GM21723 (cell line): Measurements from ENCODE around the gene LY86.

Source experiments
- ATAC-seq: cut with Tn5 transposase; IDR thresholded peaks from one replicate; pipeline ENCODE4 v1.9.1; 2021; ENCODE audit warnings: mild to moderate bottlenecking, moderate library complexity; ENCODE audit not compliant: unreplicated experiment

Gene LY86

DNA sequence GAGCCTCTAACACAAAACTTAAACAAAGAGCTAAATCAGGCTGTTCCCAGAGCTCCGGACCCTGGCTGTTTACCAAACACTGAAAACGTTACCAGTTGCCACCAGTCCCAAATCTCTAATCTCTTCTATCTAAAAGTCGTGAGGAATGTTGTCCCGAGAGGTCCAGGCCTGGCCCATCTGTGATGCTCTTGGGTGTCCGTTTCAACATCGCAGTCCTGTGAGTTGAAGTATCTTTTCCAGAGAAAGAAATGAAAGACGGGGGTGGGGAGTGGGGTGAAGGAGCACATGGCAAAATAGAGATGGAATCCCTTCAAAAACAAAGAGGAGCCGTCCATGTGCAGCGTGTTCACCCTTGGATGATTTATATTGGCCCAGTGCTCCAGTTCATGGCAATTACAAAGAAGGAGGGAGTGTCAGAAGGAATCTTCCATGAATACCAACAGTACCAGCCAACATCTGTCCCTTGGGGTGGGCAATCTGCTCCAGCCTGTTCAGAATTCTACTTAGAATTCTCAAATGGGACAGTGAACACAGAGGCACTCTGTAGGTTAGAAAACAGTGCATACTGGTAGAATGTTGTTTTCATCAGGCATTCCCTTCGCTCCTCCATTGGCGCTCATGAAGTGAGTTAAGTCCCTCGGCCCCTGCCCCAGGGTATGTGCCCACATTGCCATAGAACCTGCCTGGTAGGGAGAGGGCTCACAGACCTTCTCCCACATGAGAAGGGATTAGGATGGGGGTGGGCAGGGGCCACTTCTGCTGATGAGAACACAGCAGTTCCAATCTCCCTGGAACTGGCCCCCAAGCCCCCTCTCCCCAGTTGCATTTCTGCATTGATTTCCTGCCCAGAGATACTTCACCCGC, 112.1 kb downstream of the LY86 start:
- no peak for ATAC-seq

DNA sequence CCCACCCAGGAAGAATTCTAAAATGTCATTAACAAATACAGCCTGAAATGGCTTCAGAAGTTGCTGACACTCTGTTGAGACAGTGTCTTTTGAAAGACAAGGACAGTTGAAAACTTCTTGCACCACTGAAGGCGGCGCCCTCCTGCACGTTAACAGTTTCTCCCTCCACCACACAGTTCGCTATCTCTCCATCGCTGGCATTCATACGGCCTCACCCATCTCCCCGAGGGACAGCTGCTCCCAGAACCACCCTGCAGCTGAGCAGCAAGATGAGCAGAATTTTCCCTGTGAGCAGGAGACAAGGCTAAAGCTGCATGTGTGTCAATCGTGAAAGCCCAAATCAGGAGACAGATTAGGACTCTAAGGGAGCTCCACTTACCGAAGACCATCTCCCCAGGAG, 113.3 kb downstream of the LY86 start:
- ATAC-seq = no peak

DNA sequence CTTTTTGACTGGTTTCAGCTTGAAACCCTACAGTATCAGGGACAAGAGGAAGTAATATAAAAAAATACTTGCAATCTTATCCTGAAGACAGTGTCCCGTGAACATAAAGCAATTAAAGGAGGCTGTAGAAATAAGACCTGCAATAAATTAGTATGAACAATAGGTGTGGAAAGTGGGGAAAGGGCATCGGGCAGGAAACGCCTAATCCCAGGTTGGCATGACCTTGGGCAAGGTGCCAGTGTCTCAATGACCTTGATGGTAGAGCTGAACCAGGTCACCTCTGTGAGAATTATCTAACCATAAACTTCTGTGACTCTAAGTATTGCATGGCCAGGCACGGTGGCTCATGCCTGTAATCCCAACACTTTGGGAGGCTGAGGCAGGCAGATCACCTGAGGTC, 115.2 kb downstream of the LY86 start:
- no peak for ATAC-seq
